GM12874 (cell line): Measurements from ENCODE around the gene RAB15.

Experiments
- TF ChIP-seq, protein P1 (sequence below): IDR thresholded peaks from 2 replicates; pipeline ENCODE4 v1.5.1; 2011; ENCODE audit warnings: low read depth, mild to moderate bottlenecking, control low read depth, low read length, moderate library complexity; ENCODE audit not compliant: insufficient read depth

RAB15 gene

GRCh38 chr14:64953661-64954060 is 18.5 kb downstream of the RAB15 start:
- TF ChIP-seq, protein P1, sequence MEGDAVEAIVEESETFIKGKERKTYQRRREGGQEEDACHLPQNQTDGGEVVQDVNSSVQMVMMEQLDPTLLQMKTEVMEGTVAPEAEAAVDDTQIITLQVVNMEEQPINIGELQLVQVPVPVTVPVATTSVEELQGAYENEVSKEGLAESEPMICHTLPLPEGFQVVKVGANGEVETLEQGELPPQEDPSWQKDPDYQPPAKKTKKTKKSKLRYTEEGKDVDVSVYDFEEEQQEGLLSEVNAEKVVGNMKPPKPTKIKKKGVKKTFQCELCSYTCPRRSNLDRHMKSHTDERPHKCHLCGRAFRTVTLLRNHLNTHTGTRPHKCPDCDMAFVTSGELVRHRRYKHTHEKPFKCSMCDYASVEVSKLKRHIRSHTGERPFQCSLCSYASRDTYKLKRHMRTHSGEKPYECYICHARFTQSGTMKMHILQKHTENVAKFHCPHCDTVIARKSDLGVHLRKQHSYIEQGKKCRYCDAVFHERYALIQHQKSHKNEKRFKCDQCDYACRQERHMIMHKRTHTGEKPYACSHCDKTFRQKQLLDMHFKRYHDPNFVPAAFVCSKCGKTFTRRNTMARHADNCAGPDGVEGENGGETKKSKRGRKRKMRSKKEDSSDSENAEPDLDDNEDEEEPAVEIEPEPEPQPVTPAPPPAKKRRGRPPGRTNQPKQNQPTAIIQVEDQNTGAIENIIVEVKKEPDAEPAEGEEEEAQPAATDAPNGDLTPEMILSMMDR, result no peak

GRCh38 chr14:64953310-64953654 is 18.9 kb downstream of the RAB15 start:
- TF ChIP-seq, protein P1, result no peak

- TF ChIP-seq, protein P1, result peak; percentile 45; the same call in 1 of the 2 replicates
These were observed 19.4 kb downstream of the RAB15 start for GRCh38 chr14:64952598-64953309.

GRCh38 chr14:64951724-64952123 is 20.4 kb downstream of the RAB15 start:
- TF ChIP-seq, protein P1, result no peak

GRCh38 chr14:64951291-64951690 is 20.8 kb downstream of the RAB15 start:
- TF ChIP-seq, protein P1, result no peak

GRCh38 chr14:64950889-64951288 is 21.2 kb downstream of the RAB15 start:
- TF ChIP-seq, protein P1, result no peak

GRCh38 chr14:64948612-64949210 is 23.4 kb downstream of the RAB15 start:
- TF ChIP-seq, protein P1, result no peak
